Brain microvascular endothelial cell (primary cell): ENCODE results near the gene NACC2.

ENCODE experiments used
- DNase-seq: peaks from one replicate; pipeline ENCODE4 v3.0.0-alpha.2; 2020
- H3K27ac ChIP-seq: fragments of 250-450 bp; sonication (Bioruptor Pico); 2 replicates; pipeline ENCODE4 v1.5.1; 2020; ENCODE audit warnings: mild to moderate bottlenecking, moderate library complexity
- H3K27me3 ChIP-seq: fragments of 250-450 bp; sonication (Bioruptor Pico); replicated peaks from 2 replicates; pipeline ENCODE4 v1.5.1; 2020; ENCODE audit warnings: mild to moderate bottlenecking
- H3K36me3 ChIP-seq: fragments of 250-450 bp; sonication (Bioruptor Pico); replicated peaks from 2 replicates; pipeline ENCODE4 v1.5.1; 2020; ENCODE audit warnings: mild to moderate bottlenecking
- H3K4me3 ChIP-seq: 2 replicates; pipeline ENCODE4 v1.5.1; 2011; ENCODE audit warnings: low read depth, mild to moderate bottlenecking, control low read depth, low read length, moderate library complexity
- CTCF ChIP-seq: IDR thresholded peaks from 2 replicates; pipeline ENCODE4 v1.5.1; 2011; ENCODE audit warnings: low read depth, mild to moderate bottlenecking, moderate library complexity, low read length, control low read depth, inconsistent platforms; ENCODE audit errors: missing control alignments
- in situ Hi-C: cut with HindIII; loops from 2 replicates; pipeline ENCODE4 v1.10.0; 2017; ENCODE audit warnings: low sequenced_read_pairs, low pct_ligation_motif_present

NACC2 gene

GRCh38 chr9:136092741-136093140 lies 2.3 kb downstream of the NACC2 start:
- peak; percentile 1 for TF ChIP-seq CTCF
- peaks cover 3% of the 10 kb centered on the region for H3K36me3 ChIP-seq
- in situ Hi-C loops, result no loop called here
- no peak overlapping the region for H3K27ac ChIP-seq
- H3K27me3 ChIP-seq, result no peaks in the 10 kb centered on the region
- no peak overlapping the region for H3K4me3 ChIP-seq
- DNase-seq, result no peak

GRCh38 chr9:136092353-136092650 lies 2.8 kb downstream of the NACC2 start:
- in situ Hi-C loops, result no loop called here
- DNase-seq, result no peak
- Histone ChIP-seq H3K27ac (no peak overlapping the region), H3K4me3 (no peak overlapping the region), H3K36me3 (peaks cover 3% of the 10 kb centered on the region), H3K27me3 (no peaks in the 10 kb centered on the region)
- TF ChIP-seq CTCF, result no peak

- DNase-seq, result no peak
- Histone ChIP-seq H3K4me3 (no peak overlapping the region), H3K27ac (no peak overlapping the region), H3K27me3 (no peaks in the 10 kb centered on the region), H3K36me3 (peaks cover 3% of the 10 kb centered on the region)
- TF ChIP-seq CTCF, result no peak
- in situ Hi-C loops, result no loop called here
Measured at GRCh38 chr9:136091582-136092352, 3.3 kb downstream of the NACC2 start.

- in situ Hi-C loops, result no loop called here
- H3K36me3 ChIP-seq, result peaks cover 3% of the 10 kb centered on the region
- H3K4me3 ChIP-seq, result no peak overlapping the region
- H3K27me3 ChIP-seq, result no peaks in the 10 kb centered on the region
- DNase-seq, result no peak
- H3K27ac ChIP-seq, result no peak overlapping the region
- no peak for TF ChIP-seq CTCF
Measured at GRCh38 chr9:136090768-136091581, 4.1 kb downstream of the NACC2 start.

GRCh38 chr9:136090056-136090735 lies 4.9 kb downstream of the NACC2 start:
- DNase-seq, result no peak
- Histone ChIP-seq H3K4me3 (no peak overlapping the region), H3K27ac (no peak overlapping the region), H3K27me3 (no peaks in the 10 kb centered on the region), H3K36me3 (peaks cover 3% of the 10 kb centered on the region)
- TF ChIP-seq CTCF, result no peak
- in situ Hi-C loops, result no loop called here
